ENCODE measurements around the gene MAGI2.

The MAGI2 gene

DNA sequence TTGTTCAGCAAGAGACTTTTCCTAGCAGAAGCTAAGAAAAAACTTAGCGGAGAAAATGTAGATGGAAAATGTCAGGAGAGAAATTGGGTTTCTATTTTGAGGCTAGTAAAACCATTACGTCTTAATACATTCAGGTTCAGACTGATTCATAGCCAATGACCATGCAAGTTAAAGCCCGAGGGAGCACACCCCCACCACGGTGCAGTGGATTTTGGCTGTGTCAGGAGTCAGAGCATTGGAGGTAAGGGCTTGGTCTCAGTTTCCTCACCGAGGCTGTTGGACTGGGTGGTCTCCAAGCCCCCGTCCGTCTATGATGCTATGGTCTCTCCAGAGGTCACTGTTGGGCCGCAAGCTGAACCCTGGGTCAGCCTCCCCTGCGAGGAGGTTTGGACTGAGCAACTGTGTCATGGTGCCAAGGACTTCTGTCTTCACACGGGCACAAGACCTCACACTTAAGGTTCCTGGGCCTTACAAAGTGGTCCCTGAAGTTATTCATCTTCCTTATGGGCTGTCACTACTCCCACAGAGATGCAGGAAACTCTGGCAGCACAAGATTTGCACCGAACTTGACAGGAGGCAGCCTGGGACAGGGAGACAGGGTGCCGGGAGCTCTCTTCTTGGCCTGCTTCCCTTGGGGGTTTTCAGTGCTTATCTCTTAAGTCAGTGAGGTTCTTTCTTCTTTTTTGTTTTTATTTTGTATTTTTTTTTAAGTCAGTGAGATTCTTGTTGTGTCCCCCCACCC is 1468.1 kb downstream of the MAGI2 start:
- ChIA-PET POLR2A (no interaction called here), CTCF (no interaction called here)
- no peak overlapping the region for H3K4me3 ChIP-seq (ENCODE audit: low read depth, low read length)
- DNase-seq (ENCODE audit: low read depth, low spot score) = no peak
- TF ChIP-seq, protein P1, sequence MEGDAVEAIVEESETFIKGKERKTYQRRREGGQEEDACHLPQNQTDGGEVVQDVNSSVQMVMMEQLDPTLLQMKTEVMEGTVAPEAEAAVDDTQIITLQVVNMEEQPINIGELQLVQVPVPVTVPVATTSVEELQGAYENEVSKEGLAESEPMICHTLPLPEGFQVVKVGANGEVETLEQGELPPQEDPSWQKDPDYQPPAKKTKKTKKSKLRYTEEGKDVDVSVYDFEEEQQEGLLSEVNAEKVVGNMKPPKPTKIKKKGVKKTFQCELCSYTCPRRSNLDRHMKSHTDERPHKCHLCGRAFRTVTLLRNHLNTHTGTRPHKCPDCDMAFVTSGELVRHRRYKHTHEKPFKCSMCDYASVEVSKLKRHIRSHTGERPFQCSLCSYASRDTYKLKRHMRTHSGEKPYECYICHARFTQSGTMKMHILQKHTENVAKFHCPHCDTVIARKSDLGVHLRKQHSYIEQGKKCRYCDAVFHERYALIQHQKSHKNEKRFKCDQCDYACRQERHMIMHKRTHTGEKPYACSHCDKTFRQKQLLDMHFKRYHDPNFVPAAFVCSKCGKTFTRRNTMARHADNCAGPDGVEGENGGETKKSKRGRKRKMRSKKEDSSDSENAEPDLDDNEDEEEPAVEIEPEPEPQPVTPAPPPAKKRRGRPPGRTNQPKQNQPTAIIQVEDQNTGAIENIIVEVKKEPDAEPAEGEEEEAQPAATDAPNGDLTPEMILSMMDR (IDR thresholded peaks at IDR 0.05; ENCODE audit: insufficient read depth, low read length, missing control alignments) = no peak

- H3K4me3 ChIP-seq (ENCODE audit: low read depth, low read length) = no peak overlapping the region
- TF ChIP-seq, protein P1 (IDR thresholded peaks at IDR 0.05; ENCODE audit: insufficient read depth, low read length, missing control alignments) = no peak
- no peak for DNase-seq (ENCODE audit: low read depth, low spot score)
- POLR2A ChIA-PET = no interaction called here
- CTCF ChIA-PET = no interaction called here
Observed at GRCh38 chr7:77983973-77984372, 1469.5 kb downstream of the MAGI2 start.

DNA sequence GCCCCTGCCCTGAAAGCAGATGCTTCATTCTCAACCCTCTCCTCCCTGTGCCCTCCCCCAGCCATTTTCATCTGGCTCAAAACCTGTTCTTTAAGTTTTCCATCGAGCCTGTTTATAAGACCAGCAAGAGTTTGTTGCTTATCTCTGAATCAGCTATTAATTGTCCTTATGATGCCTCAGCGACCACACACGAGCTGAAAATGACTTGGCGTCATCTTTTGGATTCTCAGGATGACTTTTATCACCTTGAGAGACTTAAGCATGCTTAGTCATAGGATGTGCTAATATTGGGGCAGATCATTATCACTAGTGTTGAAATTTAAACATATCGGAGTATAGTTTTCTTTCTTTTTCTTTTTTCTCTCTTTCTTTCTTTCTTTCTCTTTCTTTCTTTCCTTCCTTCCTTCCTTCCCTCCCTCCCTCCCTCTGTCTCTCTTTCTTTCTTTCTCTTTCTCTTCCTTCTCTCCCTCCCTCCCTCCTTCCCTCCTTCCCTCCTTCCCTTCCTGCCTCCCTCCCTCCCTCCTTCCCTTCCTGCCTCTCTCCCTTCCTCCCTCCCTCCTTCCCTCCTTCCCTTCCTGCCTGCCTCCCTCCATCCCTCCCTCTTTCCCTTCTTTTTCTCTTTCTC is 1470.4 kb downstream of the MAGI2 start:
- no peak overlapping the region for H3K4me3 ChIP-seq (ENCODE audit: low read depth, low read length)
- CTCF ChIA-PET = no interaction called here
- TF ChIP-seq, protein P1 (IDR thresholded peaks at IDR 0.05; ENCODE audit: insufficient read depth, low read length, missing control alignments) = no peak
- no peak for DNase-seq (ENCODE audit: low read depth, low spot score)
- POLR2A ChIA-PET = no interaction called here

DNA sequence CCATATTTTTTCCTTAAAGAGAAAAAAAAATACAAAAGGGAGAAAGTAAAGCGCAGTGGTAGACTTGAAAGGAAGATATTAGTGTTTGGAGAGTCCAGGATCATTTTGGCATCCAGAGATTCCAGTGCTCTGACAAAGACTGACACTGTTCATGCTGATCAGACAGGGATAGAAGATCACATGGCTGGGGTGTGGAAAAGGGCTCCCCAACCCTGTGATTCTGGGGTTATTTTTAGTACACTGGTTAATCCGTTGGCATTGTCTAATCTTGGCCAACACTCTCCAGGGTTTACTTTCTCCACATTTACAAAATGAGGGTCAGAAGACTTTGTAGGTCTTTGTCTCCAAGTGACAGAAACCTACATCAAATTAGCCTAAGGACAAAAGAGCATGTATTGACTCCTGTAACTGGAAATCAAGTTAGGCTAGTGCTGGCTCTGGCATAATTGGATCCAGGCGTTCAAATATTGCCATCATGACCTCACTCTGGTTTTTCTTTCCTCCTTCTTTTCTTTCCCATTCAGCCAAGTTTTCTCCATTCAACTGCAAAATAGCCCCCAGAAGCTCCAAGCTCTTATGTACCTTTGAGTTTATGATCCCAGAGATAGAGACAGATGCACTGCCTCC is 1473.3 kb downstream of the MAGI2 start:
- CTCF ChIA-PET = interaction anchor here (0.6 kb wide), 1 partner anchor 43 kb away, joined by 3 read pairs; no protein-coding TSS in a partner anchor

GRCh38 chr7:77979219-77979618 is 1474.2 kb downstream of the MAGI2 start:
- ChIA-PET POLR2A (interaction anchor here (0.8 kb wide), 1 partner anchor 277 kb away, joined by 3 read pairs; no protein-coding TSS in a partner anchor), CTCF (no interaction called here)
- H3K4me3 ChIP-seq (ENCODE audit: low read depth, low read length) = no peak overlapping the region
- no peak for DNase-seq (ENCODE audit: low read depth, low spot score)
- TF ChIP-seq, protein P1 (IDR thresholded peaks at IDR 0.05; ENCODE audit: insufficient read depth, low read length, missing control alignments) = no peak

More for the DNA sequence above, 1473.3 kb downstream of the MAGI2 start:
- POLR2A ChIA-PET = no interaction called here
- TF ChIP-seq, protein P1 (IDR thresholded peaks at IDR 0.05; ENCODE audit: insufficient read depth, low read length, missing control alignments) = no peak
- DNase-seq (ENCODE audit: low read depth, low spot score) = no peak
- no peak overlapping the region for H3K4me3 ChIP-seq (ENCODE audit: low read depth, low read length)
